ENCODE data around the gene C17orf50.
"Not testable (repeated sequence)": the region's sequence is repeated elsewhere in the genome, so short reads cannot be mapped to it uniquely, and the experiment has no call there.

Gene C17orf50

DNA sequence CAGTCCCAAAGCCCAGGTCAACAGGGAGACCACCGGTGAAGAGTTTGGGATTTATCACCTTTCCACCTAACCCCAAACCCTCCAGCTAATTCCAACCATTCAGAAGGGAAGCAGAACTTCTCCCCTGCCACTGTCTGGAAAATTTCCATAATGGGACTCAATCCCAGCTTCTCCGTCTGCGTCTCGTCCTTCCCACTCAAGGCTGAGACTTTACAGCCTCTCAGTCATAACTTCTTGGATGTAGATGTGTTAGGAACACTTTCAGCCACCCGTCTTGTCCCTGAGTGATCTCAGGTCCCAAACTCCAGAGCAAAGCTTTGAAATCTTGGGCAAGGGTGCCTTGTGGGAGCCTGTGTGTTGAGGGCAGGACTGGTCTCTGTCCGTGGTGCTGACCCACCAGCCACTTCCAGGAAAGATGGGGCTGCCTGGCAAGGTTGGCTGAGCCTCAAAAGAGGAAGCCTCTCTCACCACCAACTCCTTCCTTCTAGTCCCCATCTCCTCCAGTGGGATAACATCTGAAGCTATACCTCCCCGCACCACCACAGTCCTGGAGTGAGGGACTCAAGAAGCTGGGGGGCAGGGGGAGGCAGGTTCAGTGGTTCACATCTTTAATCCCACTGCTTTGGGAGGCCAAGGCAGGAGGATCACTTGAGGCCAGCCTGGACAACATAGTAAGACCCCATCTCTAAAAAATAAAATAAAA, 16.9 kb upstream of the C17orf50 start:
- Mint-ChIP-seq H3K27me3 (peaks cover 69% of the 10 kb centered on the region), H3K4me1 (peaks cover 30% of the 10 kb centered on the region), H3K4me3 (no peak overlapping the region), H3K27ac (no peak overlapping the region), H3K9me3 (no peaks in the 10 kb centered on the region)
- DNase-seq (no peak), ATAC-seq (no peak)

DNA sequence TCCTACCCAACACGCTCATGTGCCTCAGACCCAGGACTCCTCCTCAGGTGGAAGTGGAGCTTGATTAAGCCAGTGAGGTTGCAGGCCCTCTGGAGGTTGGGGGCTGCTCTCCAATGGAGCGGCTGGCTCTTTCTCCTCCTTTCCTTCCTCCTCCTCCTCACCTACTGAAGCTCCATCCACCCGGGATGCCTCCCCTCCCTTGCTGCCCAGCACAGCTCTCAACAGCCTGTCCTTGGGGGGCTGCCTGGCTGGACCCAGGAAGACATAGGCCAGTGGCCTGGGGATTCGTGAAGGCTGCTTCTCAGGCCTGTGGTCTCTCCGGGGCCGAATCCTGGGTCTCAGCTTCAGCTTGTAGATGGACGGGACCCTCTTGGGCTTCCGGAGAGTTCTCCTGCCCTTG, 15.9 kb upstream of the C17orf50 start:
- H3K27me3 Mint-ChIP-seq = peaks cover 69% of the 10 kb centered on the region
- no peak overlapping the region for H3K27ac Mint-ChIP-seq
- DNase-seq (no peak), ATAC-seq (no peak)
- H3K4me1 Mint-ChIP-seq = peaks cover 37% of the 10 kb centered on the region
- no peaks in the 10 kb centered on the region for H3K9me3 Mint-ChIP-seq
- H3K4me3 Mint-ChIP-seq = no peak overlapping the region

DNA sequence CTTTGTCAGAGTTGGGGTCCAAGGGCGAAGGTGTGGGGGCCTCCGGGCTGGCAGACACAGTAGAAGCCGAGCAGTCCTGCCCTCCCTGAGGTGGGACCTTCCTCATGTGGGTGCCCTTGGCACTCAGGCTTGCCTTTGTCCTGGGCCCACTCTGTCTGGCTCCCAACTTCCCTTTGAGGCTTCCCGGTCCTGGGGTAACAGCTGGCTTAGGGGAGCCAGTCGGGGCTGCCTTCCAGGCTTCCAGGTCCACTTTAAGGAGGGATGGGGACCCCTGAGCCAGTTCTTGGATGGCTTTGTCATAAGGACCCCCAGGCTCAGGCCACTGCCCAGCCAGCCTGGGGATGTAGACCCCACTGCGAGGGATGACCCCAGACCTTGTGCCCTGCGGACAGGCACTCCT, 15.4 kb upstream of the C17orf50 start:
- no peak for ATAC-seq
- peaks cover 42% of the 10 kb centered on the region for H3K4me1 Mint-ChIP-seq

DNA sequence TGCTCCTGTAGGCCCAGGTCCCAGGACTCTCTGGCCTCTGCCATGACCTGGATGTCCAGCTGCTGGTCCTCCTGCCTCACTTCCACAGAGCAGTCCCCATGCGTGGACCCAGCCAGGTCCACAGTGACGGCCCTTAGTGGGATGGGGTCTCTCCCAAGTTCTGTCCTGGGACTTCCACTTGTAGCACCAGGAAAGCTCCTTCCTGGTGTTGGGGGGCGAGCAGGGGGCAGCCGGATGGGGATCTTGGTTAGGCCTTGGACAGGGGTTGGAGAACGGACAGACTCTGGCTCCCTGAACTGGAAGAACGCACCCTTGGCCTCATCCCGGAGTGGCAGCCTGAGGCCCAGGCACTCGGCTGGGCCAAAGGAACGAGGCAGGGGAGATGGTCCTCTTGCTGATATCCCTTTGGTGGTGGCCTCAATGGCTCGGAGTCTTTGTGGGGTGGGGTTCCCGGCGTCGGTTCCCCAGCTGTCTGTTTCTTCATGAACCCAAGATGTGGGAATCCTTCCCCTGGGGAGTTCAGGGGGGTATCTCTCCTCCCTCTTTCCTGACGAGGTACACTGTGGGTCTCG, 14.9 kb upstream of the C17orf50 start:
- H3K4me3 Mint-ChIP-seq = no peak overlapping the region
- no peaks in the 10 kb centered on the region for H3K9me3 Mint-ChIP-seq
- H3K27me3 Mint-ChIP-seq = peaks cover 69% of the 10 kb centered on the region
- H3K4me1 Mint-ChIP-seq = peaks cover 48% of the 10 kb centered on the region
- ATAC-seq (no peak), DNase-seq (no peak)
- no peak overlapping the region for H3K27ac Mint-ChIP-seq

More for the DNA sequence above, 15.4 kb upstream of the C17orf50 start:
- H3K27me3 Mint-ChIP-seq = peaks cover 69% of the 10 kb centered on the region
- no peak for DNase-seq
- H3K27ac Mint-ChIP-seq = no peak overlapping the region
- no peaks in the 10 kb centered on the region for H3K9me3 Mint-ChIP-seq
- no peak overlapping the region for H3K4me3 Mint-ChIP-seq

DNA sequence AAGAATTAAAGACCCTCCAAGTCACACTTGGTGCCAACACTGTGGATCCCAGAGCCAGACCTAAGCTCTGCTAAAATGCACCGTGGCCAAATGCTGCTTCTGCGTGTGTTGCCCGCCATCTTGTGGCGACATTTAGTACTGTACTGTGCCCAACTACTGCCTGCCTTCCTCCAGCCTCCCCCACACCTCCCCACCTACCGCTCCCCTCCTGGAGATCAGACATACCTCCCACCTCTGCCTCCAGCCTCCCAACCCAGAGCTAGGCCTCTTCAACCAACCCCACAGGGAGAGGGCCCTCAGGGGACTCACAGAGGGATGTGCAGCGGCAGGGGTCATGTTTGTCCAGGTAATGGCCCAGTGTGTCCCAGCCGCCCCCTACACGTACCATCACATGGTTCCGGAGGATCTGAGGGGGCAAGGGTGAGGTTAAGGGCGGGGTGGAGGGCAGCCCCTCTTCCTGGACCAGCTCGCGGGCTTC, 13.1 kb upstream of the C17orf50 start:
- ATAC-seq (peak; percentile 88), DNase-seq (peak; percentile 79)
- Mint-ChIP-seq H3K4me1 (peaks cover 43% of the 10 kb centered on the region), H3K4me3 (peak overlapping the region in 1 of 2 donors; percentile 60), H3K27me3 (peaks cover 69% of the 10 kb centered on the region), H3K27ac (peak overlapping the region in 1 of 2 donors; percentile 54), H3K9me3 (no peaks in the 10 kb centered on the region)

DNA sequence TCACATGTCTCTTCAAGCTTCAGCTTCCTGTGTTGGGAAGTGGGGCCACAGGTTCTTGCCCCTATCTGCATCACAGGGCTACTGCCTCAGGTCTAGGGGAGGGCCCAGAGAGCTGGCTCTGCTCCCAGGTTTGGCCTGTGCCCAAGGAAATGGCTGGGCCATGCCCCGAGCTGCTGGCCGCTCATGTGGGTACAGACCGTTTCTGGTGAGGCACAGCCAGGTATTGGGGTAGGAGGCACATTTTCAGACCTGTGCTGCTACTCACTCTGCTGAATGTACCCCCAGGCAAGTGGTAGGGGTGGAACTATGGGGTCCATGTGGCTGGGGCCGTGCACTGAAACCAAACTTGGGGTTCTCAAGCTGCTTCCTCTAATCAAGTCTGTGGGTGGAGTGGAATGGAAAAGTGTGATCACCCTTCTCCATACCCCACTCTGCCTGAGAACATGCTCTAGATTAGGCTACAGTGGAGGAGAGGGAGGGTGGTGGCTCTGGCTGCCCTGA, 12.3 kb upstream of the C17orf50 start:
- DNase-seq (peak in 1 of 2 donors; percentile 17), ATAC-seq (peak; percentile 14)
- Mint-ChIP-seq H3K4me1 (peaks cover 43% of the 10 kb centered on the region), H3K27me3 (peaks cover 69% of the 10 kb centered on the region), H3K9me3 (no peaks in the 10 kb centered on the region), H3K27ac (peak overlapping the region in 1 of 2 donors; percentile 42), H3K4me3 (peak overlapping the region in 1 of 2 donors; percentile 60)

DNA sequence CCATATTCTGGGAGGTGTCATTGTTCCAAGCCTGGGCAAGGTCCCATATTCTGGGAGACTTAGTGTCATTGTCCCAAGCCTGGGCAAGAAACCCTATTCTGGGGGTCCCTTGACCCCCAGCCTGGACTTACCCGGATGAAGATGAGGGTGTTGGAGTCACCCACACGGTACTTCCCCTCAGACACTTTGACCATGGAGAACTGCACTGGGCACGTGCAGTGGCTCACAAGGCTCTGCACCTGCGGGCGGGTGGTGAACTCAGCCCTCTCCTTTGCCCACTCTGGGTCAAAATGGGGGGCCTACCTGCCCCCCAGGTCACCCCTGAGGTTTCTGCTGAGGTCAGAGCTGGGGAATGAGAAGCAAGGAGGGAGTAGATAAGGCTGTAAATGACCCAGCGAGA, 11.7 kb upstream of the C17orf50 start:
- Mint-ChIP-seq H3K4me3 (peak overlapping the region; percentile 12 to 42), H3K27ac (no peak overlapping the region), H3K27me3 (peaks cover 64% of the 10 kb centered on the region), H3K9me3 (no peaks in the 10 kb centered on the region), H3K4me1 (peaks cover 43% of the 10 kb centered on the region)
- no peak for DNase-seq
- no peak for ATAC-seq

DNA sequence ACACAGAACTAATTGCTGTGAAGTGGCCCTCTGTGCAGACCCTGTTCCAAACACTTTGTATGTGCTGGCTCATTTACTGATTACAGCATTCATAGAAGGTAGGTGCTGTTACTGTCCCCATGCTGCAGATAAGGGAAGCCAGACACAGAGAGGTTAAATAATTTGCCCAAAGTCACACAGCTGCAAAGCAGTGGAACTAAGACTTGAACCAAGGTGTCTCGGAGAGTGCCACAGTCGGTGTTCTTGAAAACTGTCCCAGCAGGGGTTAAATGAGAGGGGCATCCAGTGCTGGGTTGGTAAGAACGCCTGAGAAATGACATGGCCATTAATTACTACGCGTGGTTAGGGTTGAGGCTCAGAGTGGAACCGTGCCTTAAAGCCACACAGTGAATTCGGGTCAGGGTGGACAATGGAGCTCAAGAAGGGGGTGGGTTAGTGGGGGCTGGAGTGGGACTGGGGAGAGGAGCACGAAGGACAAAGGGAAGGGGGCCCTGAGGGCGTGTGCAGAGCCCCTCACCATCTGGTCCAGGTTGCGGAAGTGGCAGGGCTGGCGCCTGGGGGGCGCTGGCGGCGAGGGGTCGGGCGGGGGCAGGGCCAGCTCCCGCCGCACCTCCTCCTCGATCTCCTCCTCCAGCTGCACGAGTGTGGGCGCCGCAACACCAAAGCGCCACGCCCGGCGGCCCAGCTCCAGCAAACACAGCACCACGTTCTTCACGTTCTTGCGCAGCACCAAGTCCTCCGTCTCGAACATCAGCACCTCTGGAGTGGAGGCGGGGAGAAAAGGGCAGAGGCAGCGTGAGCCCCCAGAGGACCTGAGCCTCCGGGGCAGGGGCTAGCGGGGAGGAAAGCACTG, 10.9 kb upstream of the C17orf50 start:
- ATAC-seq = no peak

DNA sequence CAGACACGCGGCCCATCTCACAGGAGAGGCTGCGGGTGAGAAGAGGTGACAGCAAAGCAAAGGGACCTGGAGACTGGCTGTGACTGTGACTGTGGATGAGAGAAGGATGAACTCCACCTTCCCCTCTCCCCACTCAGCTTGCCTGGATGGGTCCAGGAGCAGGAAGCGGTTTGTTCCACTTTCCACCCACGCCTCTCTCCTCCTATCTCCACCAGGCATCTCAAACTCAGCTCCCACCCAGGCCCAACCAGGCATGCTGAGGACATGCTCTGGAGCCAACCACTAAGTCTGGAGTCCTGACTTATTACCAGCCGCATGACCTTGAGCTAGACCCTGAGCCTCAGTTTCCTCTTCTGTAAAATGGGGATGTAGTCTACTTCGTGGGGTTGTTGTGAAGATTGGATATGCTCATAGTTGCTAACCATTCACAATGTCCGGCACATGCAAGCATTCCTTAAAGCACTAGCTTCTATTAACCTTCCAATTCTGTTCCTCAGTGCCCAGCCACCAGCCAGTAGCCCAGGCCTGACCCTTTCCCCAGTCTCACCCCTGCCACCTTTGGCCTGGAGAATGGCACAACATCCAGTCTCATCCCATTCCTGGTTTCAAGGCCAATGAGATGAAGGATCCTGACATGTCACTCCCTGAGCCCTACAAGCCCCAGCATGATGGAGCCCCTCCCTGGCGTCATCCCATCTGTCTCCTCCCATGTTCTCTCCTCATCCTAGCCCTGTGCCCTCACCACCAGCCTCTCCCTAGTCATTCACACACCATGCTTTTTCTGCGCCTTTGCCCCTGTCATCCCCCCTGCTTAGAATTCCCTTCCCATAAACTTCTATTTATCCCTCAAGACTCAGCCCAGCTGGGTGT, 9.9 kb upstream of the C17orf50 start:
- Mint-ChIP-seq H3K4me1 (peaks cover 43% of the 10 kb centered on the region), H3K27ac (no peak overlapping the region), H3K27me3 (peaks cover 56% of the 10 kb centered on the region), H3K9me3 (no peaks in the 10 kb centered on the region), H3K4me3 (peak overlapping the region; percentile 30 to 70)
- DNase-seq = no peak
- no peak for ATAC-seq

More for the DNA sequence above, 10.9 kb upstream of the C17orf50 start:
- peak overlapping the region; percentile 36 to 70 for H3K4me3 Mint-ChIP-seq
- no peak for DNase-seq
- H3K9me3 Mint-ChIP-seq = no peaks in the 10 kb centered on the region
- H3K4me1 Mint-ChIP-seq = peaks cover 43% of the 10 kb centered on the region
- peaks cover 56% of the 10 kb centered on the region for H3K27me3 Mint-ChIP-seq
- H3K27ac Mint-ChIP-seq = no peak overlapping the region

DNA sequence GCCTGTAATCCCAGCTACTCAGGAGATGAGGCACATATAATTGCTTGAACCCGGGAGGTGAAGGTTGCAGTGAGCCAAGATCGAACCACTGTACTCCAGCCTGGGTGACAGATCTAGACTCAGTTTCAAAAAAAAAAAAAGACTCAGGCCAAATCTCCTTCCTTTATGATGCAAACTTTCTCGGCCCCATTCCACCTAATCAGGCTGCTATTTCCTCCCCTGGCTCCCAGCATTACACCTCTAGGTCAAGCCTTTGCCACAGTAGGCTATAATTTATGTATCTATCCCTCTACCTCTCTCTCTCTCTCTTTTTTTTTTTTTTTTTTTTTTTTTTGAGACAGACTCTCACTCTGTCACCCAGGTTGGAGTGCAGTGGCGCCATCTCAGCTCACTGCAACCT, 9.1 kb upstream of the C17orf50 start:
- Mint-ChIP-seq H3K27me3 (peaks cover 56% of the 10 kb centered on the region), H3K4me1 (peaks cover 43% of the 10 kb centered on the region), H3K27ac (peak overlapping the region in 1 of 2 donors; percentile 44)
- H3K4me3 Mint-ChIP-seq, DNase-seq, H3K9me3 Mint-ChIP-seq, ATAC-seq: not testable (repeated sequence)

DNA sequence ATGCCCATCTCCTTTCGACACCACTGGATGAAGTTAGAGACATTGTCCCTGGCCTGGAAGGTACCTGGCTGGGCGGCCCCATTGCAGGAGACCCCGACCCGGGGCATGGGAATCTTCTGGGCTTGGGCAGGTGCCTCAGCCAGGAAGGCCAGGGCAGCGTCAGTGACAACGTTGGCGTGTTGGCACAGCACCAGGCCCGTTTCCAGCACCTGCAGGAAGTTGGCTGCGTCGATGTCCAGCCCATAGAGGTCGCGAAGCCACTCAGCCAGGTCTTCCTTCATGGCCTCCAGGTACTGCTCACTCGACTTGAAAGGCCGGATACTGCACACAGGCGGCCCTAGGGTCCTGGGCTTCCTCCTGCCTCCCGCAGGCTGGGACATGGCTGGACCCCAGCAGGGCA, 8.2 kb upstream of the C17orf50 start:
- ATAC-seq (no peak), DNase-seq (no peak)
- peaks cover 56% of the 10 kb centered on the region for H3K27me3 Mint-ChIP-seq
- H3K4me3 Mint-ChIP-seq = no peak overlapping the region
- peaks cover 38% of the 10 kb centered on the region for H3K4me1 Mint-ChIP-seq
- no peak overlapping the region for H3K27ac Mint-ChIP-seq
- no peaks in the 10 kb centered on the region for H3K9me3 Mint-ChIP-seq

DNA sequence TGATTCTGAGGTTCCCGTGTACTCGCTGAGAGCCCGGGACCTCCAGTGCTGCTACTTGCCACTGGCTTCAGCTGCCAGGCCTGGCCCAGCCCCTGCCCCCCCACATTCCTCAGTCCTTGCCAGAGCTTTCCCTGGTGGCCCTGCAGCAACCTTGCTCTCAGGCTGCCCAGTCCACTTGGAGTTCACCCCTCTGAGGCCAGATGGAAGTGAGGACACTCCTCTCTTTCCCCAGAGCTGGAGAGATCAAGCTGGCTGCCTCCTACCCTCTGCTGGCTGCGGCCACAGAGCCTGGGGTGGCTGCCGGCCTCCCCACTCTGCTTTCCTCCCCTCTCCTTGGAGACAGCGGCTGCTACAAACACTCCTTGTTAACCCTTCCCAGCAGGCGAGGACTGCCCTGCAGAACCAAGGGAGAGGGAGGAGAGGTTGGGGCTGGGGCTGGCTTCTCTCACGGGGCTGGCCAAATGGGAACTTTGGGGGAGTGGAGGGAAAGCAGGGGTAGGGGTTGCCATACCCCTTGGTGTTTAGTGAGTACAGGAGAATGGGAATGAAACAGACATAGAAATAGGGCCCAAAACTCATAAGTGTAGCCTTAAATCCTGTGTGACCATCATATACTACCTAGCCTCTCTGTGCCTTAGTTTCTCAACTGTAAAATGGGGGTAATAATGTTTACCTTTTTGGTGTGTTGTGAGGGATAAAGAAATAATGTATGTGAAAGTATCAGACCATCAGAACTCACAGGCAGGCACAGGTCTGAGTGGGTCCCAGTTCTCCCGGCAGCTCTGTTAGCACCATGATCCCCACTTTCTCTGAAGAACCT, 7.5 kb upstream of the C17orf50 start, which contains the start of gene GAS2L2:
Gene GAS2L2, minus strand, starts transcription at position 295 of the 820 bp plus-strand sequence. CDS start 389 bp downstream, outside the sequence.
- ATAC-seq = no peak
- no peaks in the 10 kb centered on the region for H3K9me3 Mint-ChIP-seq
- no peak within 1 kb of the TSS for H3K4me3 Mint-ChIP-seq
- peak within 1 kb of the TSS in 1 of 2 donors; percentile 39 for H3K27ac Mint-ChIP-seq
- H3K27me3 Mint-ChIP-seq = peaks cover 53% of the 10 kb centered on the region
- peaks cover 32% of the 10 kb centered on the region for H3K4me1 Mint-ChIP-seq
- DNase-seq = no peak

DNA sequence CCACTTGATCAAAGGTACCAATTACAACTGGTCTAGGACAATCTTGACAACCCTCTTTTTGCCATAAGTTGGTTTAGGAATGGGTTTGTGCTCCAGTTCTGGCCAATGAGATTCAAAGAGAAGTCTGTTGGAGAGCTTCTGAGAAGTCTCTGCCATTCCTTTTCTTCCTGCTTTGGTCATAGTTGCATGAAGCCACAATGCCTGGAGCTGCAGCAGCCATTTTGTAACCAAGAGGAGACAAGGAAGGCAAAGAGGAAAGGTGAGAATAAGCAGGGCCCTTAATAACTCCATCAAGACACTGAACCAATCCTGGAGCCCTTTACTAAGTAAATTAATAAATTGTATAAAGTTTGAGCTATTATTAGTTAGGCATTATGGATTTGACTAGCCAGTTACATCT, 3.4 kb upstream of the C17orf50 start:
- no peaks in the 10 kb centered on the region for H3K4me1 Mint-ChIP-seq
- DNase-seq = no peak
- H3K27ac Mint-ChIP-seq = no peak overlapping the region
- no peak overlapping the region for H3K4me3 Mint-ChIP-seq
- ATAC-seq = no peak
- H3K27me3 Mint-ChIP-seq = peaks cover 12% of the 10 kb centered on the region
- no peaks in the 10 kb centered on the region for H3K9me3 Mint-ChIP-seq

DNA sequence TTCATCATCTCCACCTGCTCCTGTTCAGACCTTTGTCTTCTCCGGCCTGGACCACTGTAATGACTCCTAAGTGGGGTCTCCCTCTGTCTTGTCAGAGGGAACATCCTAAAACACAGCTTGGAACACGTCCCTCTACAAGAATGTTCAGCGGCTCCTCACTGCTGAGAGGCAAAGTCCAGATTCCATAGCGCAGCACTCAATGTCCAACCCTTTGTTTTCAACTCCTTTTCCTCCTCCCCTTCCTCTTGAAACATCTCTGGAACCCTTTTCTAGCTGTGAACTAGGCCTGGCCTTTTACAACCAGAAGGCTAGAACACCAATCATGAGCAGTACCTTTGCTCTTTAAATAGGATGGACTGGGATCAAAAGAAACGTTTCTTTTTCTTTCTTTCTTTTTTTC, 914 bp downstream of the C17orf50 start:
- no peaks in the 10 kb centered on the region for H3K9me3 Mint-ChIP-seq
- H3K27me3 Mint-ChIP-seq = no peaks in the 10 kb centered on the region
- peaks cover 14% of the 10 kb centered on the region for H3K4me1 Mint-ChIP-seq
- no peak for DNase-seq
- no peak for ATAC-seq
- H3K27ac Mint-ChIP-seq = no peak overlapping the region
- H3K4me3 Mint-ChIP-seq = no peak overlapping the region

Data from stimulated activated naive CD8-positive, alpha-beta T cell treated with anti-CD3 and anti-CD28 coated beads, Interleukin-15, amount 100 ng/mL, for 72 hours (primary cell).